Measurements from ENCODE around the gene EEPD1.

Gene EEPD1

DNA sequence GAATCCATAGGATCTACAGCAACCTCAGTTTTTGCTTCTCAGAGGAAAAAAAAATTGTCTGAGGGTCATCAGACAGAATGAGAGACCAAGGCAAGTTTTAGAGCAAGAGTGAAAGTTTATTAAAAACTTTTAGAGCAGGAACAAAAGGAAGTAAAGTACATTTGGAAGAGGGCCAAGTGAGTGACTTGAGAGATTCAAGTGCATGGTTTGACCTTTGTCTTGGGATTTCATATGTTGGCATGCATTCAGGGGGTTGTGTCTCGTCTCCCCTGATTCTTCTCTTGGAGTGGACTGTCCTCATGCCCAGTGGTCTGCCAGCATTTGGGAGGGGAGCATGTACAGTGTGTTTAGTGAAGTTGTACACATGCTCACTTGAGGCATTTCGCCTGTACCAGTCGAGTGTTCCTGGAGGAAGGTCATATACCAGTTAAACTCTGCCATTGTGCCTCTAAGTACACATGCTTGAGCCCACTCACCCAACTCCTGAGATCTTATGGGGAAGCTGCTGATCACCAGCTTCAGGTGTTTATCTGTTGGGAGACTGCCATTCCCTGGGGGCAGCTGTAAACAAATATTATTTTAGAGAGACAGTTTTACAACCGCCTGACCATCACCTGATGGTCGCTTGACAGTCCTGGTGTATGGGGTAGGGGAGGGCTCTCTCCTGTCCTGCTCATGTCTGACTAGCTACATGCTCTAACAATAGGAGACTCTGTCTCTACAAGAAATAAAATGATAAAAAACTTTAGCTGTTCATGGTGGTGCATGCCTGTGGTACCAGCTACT, 109.4 kb downstream of the EEPD1 start:
- no peak for DNase-seq

DNA sequence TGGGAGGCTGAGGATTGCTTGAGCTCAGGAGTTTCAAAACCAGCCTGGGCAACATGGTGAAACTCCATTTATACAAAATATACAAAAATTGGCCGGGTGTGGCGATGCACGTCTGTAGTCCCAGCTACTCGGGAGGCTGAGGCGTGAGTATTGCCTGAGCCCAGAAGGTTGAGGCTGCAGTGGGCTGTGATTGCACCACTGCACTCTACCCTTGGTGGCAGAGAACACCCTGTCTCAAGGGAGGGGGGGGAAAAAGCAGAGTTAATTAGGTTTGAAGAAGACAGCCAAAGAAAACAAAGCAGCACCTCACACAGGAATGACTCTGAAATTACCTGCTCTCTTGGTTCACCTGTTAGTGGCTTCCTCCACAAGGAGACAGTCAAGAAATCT, 110.0 kb downstream of the EEPD1 start:
- DNase-seq: no peak

DNA sequence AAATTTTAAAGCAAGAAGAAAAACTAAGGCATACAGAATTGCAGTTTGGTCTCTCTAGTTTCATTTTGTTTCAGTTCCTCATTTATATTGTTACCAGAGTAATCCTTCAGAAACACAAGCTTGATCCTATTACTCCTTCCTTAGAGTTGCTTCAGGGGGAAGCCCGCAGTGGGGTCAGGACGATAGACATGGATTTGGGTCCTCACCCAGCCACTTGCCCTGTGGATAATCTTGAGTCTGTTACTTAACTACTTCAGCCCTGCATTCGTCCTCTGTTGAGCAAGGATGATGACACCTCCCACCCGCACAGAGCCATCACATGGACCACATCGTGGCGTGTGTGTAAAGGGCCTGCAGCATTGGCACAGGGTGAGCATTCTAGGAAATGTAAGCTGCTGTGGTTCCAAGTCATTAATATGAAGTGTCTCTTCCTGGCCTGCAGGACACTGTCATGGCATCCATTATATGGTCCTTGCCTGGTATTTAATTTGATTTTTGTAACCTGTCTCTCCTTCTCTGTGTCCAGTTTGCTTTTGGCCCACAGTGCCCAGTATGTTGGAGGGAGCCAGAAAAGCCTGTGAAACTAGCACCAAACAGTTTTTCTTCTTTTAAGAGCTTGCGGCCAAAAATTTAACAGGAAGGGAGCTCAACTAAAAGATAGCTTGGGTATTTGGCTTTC, 111.2 kb downstream of the EEPD1 start:
- DNase-seq: no peak

DNA sequence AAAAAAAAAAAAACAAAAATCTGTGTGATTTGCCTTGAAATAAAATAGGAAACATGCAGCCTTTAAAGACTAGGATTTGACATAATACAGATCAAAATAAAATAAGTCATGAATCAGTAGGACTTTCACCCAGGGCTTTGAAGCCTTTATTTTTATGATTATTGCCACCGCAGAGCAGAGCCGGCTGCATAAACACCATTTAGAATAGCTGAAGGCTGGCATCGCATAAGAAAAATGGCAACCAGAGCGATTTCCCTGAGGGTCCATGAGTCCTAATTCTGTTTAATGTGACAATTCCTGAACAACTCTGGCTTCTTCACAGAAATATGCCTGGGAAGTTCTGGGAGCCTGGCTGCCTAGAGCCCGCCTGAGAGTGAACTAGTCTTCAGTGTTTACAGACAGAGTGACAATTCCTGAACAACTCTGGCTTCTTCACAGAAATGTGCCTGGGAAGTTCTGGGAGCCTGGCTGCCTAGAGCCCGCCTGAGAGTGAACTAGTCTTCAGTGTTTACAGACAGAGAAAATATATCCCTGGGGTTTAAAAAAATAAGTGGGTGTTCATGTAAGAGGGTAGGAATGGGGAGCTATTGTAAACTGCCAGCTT, 112.0 kb downstream of the EEPD1 start:
- DNase-seq: no peak

DNA sequence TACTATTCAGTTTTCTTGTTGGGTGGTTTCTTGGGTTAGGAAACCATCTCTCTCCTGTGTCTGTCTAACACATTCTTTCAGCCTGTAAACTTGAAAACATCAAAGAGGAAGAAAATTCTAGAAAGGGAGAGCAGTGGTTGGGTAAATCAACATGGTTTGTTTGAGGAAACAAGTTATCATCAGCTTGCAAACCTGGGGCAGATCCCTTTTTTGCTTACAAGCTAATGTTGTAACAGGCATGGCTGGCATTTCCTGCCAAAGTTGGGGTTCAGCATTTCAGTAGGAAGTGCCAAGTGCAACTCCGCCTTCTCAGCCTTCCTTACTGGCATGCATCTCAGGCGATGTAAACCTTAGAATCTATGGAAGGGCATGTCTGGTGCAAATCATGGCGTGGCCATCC, 112.6 kb downstream of the EEPD1 start:
- no peak for DNase-seq

DNA sequence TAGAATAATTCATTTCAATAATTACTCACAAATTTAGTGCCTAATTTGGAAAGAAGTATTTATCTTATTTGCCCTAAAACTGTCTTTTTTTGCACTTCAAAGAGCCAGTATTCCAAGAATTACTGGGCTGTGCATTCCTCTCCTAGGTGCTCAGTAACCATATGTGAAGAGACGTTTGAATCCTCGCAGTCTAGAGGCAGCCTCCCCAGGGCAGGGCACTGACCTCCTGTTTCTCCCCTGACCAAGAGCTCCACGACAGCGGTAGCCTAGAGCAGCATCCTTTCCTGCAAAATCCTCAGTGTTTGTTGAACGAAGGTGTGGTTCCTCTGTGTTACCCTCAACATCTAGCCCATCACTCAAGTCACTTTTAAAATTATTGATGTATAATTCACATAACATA, 113.1 kb downstream of the EEPD1 start:
- no peak for DNase-seq

DNA sequence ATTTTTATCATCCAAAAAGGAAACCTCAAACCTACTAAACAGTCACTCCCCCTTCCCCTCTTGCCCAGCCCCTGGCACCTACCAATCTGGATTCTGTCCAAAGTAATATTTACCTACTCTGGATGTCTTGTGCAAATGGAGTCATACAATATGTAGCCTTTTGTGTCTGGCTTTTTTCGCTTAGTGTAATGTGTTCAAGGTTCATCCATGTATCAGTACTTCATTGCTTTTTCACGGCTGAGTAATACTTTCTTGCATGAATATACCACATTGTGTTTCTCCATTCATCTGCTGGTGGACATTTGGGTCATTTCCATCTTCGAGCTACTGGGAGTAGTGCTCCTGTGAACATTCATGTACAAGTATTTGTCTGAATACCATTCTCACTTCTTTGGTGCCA, 113.6 kb downstream of the EEPD1 start:
- DNase-seq: no peak

DNA sequence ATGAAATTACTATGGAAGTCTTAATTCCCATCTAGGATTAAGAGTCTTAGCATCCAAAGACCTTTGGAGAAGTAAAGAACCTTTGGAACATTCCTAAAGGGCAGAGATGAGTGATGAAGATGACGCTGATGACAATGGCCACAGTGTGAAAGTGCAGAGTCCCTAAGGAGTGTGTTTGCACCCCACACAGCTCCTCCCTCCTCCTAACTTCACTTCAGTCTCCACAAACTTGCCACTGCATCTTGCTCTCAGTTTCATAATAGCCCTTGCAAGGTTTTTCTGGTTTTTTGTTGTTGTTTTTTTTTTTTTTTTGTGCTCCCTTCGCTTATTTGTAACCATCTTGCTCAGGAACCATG, 119.1 kb downstream of the EEPD1 start:
- DNase-seq: no peak

DNA sequence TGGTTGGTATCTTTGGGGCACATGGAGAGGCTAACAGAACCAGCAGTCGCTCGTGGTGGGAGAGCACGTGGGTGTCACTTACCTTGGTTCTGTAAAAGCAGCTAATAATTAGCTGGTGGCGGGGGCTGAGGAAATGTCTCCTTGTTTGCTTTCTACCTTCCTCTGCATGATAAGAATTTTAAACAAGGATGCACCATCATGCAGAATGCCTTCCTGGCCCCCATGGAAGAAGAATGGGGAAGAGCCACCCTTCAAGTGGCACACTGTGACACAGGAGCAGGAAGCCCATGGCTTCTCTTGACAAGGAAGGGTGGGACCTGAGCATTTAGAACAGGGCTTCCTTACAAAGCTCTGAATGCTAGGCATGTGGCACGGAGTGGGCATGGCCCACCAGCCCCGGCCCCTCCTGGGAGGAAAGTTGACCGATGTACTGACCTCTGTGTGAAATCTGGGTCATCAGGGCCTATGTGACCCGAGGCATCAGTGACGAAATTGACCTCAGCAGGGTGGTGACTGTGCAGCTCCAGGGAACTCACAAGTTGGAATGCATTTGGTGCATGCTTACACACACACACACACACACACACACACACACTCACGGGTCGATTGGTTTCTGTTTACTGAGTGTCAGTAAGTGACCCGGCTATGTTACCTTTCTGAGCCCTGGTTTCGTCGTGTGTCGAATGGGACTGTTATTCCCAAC, 119.7 kb downstream of the EEPD1 start:
- no peak for DNase-seq

DNA sequence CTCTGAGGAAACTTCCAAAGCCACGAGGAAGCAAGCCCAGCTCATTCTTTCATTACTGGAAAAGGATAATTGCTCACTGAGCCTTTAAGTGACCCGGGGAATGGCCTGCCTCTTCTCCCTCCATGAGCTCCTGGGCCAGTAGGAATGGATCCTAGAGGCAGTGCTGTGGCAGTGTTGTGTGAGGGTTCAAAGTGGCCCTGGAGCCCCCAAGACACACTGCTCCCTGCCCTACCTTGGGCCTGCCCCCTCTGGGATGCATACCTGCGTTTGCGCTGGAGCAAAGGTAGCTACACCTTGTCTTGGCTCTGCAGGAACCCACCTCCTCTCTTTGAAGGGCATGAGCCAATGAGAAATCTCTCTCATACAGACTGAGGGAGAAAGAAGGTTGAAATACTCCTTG, 120.8 kb downstream of the EEPD1 start:
- no peak for DNase-seq

DNA sequence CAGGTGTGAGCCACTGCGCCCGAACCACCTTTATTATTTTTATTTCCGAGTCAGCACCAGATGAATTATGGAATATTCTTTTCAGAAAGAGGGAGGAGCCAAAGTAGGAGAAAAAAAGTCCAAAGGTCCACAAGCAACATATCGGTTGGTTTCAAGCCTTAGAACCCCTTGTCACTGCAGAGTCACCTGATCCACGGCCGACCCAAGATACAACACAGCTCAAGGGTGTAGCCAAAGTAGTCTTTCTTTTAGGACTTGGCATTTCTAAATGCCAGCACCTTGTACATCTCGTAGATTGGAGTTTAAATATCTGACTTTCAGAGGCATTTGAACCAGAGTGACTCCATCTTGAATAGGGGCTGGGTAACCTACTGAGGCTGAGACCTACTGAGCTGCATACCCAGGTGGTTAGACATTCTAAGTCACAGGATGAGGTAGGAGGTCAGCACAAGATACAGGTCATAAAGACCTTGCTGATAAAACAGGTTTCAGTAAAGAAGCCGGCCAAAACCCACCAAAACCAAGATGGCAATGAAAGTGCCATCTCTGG, 122.8 kb downstream of the EEPD1 start:
- DNase-seq: no peak

DNA sequence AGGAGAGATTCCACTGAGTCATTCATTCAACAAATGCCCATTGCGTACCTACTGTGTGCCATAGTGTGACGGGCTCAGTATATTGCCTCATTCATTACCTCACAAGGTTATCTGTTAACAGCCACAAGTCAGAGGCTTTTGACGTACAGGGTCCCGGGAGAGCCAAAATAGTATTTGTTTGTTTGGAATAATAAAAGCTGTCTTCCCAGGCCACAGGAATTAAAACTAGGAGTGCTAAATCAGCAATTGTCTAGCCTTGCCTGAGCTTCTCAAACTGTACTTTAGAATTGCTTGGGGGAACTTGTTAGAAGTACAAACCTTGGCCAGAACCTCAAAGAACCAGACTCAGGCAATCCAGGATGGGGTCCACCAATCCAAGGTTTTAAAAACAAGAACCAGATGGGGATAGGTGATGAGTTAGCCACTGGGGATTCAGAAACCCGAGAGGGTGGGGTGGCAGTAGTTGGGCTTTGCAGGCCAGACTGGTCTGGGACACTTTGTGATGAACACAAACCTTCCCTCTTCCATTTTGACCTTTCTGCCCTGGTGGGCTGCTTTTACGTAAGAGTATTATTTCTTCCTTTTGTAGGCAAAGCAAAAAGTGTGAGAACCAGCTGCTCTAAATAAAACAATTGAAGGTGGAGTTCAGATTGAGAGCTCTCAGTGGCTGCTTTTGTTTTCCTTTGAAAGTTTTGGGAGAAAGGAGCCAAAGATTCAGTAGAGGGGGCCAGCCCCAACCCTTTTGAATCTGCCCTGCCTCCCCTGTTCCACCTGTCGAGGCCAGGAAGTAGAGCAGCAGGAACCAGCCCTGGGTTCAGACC, 123.6 kb downstream of the EEPD1 start:
- no peak for DNase-seq

DNA sequence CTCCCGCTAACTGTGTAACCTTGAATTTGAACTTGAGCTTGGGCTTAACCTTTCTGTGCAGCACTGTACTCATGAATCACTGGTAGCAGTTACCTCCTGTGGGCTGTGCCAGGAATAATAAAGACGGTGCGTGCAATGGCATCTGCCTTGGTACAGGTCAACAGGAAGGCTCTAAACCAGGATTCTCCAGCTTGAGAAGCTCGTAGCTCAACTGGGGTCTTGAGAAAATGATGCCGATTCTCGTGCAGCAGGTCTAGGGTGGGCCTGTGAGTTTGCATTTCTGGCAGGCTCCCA, 124.1 kb downstream of the EEPD1 start:
- no peak for DNase-seq

DNA sequence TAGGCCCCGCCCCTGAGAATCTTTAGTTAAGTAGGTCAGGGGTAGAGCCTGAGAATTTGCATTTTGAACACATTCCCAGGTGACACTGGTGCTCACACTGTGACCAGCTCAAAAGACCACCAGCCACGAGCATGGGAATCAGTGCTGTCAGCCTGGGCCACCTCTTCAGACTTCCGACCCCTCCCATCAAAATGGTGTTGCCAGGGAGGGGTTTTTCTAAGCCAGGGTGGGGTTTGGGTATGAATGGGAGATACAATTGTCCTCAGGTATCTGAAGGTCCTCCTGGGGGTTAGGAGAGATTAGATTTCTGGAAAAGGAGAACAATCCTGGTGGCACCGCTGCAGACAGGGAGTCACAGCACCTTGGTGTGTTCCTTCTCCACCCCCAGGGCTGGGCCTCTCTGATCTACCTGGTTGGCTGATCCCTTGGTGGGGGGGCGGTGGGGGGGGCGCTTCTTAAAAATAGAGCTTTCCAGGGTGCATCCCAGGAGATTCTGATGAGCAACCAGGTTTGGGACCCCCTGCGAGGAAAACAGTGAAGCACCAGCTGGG, 125.1 kb downstream of the EEPD1 start:
- no peak for DNase-seq

DNA sequence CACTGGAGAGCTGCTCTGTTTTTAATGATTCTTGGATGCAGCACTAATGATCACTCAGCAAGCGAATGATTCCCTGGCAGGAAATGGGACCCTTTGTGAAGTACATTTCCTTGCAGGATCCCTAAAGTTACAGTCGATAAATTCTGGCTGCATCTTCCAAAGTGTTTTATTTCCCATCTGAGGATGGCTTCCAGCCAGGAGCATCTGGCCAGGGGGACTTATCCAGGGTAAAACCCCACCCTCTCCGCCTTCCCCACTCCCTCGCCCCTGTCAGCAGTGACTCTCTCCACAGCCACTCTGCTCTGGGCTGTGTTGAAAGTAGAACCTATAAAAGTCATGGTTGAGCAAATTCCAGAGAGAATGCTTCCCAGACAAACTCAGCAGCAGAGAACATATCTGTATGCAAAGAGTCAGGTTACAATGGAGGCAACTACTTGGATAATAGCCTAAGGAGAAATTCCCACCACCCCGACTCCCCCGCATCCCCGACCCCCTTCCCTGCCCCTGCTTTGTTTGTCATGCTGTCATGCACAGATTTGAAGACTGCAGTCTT, 125.6 kb downstream of the EEPD1 start:
- DNase-seq: peak; percentile 86

DNA sequence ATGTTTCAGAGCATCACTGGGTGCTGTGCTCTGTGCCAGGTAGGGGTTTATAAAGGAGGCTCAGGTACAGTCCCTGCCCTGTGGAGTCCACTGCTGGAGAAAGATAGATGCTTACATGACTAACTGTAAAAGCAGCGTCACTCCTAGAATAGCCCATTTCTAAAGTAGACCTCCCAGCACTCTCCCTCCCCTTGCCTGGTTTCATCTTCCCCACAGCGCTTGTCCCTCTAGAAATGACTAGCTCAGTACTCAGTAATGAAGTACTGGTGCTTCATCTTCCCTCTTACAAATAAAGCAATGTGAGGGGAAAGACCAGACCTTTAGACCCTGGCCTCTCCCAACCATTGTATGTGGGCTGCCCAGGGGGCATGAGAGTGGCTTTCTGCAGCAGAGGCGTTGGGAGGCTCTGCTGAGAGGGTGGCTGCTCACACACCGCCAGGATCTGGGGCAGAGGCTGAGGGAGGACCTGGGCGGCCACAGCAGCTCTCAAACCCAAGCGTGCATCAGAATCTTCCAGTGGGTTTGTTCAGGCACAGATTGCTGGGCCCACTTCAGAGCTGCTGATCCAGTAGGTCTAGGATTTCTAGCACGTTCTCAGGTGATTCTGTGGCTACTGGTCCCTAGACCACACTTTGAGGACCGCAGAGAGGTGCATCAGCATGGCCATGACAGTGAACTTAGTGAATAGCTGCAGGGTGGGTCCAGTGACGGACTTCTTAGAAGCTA, 126.3 kb downstream of the EEPD1 start:
- no peak for DNase-seq

DNA sequence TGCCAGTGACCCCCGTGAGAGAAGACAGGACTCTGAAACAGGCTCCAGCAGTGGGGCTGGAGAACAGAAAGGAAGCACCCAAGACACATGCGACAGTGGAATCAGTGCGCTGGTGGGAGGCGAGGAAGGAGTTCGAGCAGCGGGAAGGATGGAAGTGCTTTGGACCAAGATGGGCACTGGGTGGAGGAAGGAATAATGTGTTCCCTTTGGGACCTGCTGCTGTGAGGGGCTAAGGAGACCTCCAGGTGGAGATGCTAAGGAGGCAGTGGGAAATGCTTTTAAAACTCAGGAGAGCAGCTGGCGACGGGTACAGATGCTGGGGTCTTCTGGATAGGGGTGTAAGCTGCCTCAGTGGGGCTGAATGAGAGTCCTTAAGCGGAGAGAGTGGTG, 126.9 kb downstream of the EEPD1 start:
- DNase-seq: no peak

DNA sequence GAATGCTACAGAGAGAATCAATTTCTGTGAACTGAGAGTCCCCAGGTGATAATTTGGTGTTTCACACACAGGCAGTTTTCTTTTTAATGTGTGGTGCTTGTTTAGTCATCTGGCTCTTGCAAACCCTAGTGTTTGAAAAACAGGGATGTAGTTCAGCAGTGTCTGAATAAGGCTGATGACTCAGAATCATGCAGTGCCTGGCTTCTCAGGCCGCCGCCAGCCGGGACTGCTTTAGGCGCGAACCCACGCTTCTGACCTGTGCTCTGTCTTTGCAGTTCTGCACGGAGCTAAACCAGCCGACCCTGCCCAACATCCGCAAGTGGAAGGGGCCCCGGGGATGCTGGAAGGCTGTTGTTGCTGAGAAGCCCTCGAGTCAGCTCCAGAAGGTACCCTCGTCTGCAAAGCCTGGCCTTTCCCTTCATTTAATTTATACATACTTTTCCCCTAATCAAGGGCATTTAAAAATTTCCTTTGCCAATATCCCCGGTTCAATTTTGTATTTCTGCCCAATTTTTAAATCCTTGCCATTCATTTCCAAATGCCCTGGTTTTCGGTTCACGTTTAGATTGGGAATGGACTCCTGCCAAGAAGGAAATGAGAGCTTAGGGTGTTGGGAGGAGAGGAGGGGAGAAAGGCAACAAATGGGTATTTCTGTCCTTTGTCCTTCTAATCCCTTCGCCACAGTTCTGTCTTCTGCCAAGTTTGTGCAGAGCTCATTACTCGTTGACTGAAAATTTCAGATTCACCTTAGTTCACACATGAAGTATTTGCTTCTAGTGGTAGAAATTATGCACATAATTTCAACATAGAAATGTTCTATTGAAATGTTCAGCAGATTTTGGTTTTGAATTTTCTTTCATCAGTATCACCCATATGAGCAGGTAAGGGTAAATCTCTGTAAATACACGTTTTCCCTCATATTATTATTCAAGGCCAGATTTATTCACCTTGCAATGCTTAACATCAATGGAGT, 128.1 kb downstream of the EEPD1 start:
- peak; percentile 70 for DNase-seq

DNA sequence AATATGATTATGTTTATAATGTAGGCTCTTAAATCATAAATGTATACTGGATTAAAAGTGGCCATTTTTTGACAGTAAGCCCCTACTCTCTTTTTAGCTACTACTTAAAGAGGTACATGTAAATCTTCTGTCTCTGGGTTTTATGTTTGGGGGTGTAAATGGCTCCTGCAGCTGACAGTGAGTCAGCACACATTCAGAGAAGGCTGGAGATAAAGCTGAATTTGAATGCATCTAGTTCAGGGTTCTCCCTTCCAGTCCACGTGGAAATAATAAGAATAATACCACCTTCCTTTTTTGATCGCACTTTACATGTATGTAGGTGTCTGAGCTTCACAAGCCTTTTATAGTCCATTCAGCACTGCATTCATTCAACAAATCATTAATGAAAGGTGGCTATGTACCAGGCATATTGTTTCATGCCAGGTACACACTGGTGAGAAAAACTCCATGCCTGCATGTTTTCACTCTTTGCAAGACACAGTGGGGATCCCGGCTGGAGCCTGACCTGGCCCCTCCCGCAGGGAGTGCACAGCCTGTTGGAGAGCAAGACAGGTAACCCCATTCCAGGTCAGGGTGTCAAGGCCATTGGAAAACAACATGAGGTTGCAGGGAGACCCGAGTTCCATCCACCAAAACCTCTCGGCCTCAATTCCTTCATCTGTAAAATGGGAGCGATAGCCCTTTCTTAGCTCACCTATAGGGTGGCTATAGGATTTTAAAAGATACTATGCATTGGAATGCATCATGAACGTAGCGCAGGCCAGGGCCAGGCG, 129.1 kb downstream of the EEPD1 start:
- no peak for DNase-seq

Measured in right hindlimb (tissue), 1 donor.